HG02678 (cell line): ENCODE results near the gene DLG5.

Experiments
- ATAC-seq: cut with Tn5 transposase; IDR thresholded peaks from one replicate; pipeline ENCODE4 v1.9.1; 2021; ENCODE audit warnings: mild to moderate bottlenecking, moderate library complexity; ENCODE audit not compliant: unreplicated experiment

Gene DLG5

DNA sequence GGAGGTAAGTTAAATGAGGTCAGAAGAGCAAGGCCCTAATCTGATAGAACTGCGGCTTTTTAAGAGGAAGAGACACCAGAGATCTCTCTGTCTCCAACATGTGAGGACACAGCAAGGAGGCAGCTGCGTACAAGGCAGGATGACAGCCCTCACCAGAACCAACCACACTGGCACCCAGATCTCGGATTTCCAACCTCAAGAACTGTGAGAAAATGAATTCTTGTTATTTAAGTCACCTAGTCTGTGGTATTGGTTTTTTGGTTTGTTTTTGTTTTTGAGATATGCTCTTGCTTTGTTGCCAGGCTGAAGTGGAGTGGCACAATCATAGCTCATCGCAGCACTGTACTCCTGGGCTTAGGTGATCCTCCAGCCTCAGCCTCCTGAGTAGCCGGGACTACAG is 127.2 kb downstream of the DLG5 start:
- ATAC-seq = no peak

DNA sequence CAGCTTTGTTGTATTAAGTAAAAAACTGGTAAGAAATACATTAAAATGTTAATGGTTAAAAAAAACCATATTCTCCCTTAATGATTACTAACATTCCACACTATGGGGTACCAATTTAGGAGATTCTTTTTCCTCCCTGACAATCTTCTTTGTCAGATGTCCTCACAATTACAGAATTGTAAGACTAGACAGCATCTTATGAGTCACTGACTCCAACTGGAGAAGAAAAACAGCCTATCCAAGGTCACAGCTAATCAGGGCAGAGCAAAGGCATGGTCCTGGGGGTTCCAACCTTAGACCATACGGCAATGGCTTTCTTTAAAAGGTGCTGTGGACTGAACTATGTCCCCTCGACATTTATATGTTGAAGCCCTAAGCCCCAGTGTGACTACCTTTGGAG is 127.6 kb downstream of the DLG5 start:
- no peak for ATAC-seq

DNA sequence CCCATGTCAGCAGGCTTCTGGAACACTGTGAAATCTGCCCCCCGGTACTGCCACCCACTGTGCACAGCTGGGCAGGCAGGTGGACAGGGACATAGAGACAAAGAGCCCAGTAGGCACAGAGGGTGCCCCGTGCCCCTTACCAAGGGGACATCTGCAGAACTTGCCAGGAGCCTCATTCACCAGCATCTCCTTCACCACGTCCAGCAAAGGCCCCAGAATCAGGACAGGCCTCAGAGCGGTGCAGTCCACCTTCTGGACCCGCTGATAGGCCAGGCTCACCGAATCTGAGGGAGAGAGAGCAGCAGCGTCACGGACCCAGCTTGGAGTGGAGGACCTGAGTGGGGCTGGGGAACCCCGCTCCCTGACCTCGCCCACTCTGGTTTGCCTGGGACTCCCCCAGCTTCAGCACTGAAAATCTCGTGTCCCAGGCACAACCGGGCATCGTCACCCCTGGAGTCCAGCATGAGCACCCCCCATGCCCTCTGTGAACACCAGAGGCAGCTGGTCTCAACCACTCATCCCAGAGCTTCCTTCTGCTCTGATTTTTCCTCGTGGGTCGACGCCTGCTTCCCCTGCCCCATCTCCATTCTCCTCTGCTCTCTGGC is 130.1 kb downstream of the DLG5 start:
- ATAC-seq = no peak

DNA sequence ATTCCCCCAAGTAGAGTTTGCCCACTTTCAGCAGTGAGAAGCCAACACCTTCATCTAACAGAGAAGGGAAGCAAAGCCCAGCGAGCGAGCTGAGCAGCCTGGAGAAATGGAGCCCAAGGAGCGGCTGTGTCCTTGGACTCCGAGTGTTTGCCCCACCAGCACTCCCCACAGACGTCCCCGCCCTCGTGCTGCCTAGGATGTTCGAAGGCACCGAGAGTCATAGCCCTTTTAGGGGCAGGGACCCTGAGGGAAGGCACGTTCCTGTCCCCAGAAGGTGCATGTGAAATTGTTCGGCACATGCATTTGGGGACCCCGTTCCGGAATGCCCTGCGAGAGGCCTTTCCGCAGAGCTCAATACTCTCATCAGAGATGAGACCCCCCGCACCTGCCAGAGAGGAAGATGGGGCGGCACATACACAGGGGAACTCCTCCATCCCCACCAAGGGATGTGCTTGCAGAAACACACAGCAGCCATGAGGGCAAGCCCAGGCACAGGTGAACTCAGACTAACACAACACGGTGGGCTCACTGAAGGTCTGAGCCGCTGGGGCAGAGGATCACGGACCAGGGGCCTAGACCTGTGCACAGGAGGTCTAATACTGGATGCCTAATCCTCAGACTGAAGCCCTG is 131.0 kb downstream of the DLG5 start:
- no peak for ATAC-seq

DNA sequence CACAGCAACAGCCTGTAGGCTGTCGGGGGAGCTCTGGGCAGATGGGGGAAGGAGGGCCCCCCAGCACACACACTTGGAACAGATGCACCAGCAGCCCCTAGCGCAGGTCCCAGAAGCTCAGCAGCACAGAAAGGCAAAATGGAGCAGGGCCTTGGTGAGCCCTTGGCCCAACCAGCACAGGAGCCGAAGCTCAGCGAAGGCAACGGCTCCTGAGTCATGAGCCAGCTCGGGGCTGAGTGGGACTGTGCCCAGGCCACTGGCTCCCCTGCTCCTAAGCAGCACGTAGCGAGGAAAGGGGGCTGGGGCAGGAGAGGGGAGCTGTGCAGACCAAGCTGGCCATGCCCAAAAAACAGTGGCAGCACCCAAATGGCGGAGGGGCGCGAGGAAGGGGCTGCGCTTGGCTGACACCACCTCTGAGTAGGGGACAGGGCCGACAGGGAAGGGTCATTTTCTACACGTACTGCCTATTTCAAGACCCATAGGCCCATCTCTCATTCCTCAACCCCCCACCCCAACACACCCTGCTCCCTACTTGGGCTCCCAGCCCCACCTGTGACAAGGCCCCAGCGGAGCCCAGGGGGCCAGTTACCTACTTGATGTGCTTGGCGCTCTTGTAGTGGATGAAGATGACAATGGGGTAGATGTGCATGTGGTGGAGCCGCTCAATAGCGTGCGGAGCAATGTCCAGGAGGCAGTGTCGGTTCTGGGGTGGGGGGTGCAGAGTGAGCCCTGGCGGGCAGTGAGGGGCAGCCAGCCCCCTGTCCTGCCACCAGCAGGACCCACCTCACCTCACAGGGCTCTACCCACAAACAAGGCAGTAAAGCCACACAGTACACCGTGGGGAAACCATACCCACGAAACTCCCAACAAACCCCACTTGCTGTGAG is 132.1 kb downstream of the DLG5 start:
- ATAC-seq = no peak

DNA sequence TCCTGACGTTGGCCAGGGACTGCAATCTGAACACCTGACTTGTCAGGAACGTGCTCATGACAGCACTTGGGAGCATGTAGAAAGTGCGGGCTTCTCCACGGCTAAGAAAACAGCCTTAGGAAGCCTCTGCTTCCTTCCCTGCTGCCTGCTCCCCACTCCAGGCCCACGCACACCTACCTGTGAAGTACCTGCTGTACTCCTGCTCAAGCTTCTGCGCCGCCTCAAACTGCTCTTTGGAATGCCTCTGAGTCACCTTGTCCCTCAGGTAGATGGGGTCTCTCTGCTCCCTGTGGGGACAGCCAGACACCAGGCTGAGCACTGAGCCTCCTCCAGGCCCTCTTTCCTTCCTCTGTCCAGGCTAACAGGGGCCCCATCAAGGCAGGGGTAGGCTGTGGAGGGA is 132.7 kb downstream of the DLG5 start:
- no peak for ATAC-seq

DNA sequence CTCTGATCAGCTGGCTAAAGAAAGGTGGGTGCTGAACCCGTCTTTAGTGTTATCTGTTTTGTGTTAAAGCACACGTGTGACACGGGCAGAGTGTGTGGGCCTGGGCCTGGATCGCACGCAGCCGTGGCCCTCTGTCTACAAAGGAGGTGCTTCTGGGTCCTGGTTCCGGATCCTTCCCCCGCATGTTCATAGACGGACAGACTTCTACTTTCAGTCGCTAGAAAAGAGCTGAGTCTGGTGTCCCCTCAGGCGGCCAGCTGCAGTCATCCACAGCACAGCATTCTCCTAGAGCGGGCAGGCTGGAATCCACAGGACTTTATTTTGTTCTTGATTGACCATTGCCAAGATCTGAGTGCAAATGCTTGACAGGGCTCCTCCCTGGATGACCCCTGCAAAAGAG is 134.4 kb downstream of the DLG5 start:
- no peak for ATAC-seq

DNA sequence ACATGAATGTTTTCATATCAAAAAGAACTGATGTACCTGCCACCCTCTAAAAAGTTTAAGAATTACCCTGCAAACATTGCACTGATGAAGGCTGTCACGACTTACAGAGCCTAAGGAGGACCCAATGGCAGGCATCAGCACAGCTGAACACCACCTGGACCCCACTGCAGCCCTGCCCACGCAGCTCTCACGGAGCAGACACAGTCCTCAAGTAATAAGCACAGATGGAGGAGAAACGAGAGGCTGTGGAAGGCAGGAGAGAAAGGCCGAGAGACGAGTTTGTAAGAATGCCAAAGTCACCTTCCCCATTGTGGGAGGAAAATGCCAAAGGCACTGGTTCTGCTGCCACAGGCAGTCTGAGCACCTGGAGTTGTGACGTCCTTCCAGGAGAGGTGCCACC is 135.0 kb downstream of the DLG5 start:
- ATAC-seq = no peak

DNA sequence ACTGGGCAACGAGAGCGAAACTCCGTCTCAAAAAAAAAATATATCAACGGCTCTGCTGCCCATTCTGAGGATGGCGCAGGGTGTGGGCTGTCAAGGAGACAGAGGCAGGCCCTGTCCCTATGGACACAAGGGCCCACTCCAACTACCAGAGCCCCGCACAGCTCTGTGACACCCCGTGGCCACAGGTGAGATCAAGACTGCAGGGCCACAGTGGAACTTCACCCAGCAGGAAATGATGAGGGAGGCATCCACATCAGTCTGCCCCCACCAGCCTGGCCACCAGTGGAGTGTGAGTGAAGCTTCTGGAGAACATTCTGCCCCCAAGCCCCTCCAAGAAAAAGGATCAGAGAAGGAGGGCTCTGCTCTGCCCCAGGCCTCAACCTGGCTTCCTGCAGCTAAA is 136.7 kb downstream of the DLG5 start:
- ATAC-seq = no peak

DNA sequence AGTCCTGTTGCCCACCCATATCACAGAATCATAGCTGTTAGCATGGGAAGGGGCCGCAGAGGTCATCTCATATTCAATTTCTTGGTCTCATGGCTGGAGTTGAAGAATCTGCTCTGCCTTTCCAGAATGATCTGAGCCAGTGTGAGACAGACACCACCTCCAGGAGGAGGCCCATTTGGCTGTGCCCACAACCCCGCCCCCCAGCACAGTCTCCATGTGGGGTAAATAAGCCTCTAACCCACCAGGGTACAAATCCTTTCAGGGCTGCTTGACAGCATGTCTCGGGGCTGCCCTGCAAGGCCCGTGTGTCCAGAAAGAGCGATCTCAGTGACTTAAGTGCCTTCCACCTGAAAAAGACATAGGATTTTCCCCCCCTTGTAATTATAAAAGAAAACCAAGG is 137.5 kb downstream of the DLG5 start:
- ATAC-seq = no peak

DNA sequence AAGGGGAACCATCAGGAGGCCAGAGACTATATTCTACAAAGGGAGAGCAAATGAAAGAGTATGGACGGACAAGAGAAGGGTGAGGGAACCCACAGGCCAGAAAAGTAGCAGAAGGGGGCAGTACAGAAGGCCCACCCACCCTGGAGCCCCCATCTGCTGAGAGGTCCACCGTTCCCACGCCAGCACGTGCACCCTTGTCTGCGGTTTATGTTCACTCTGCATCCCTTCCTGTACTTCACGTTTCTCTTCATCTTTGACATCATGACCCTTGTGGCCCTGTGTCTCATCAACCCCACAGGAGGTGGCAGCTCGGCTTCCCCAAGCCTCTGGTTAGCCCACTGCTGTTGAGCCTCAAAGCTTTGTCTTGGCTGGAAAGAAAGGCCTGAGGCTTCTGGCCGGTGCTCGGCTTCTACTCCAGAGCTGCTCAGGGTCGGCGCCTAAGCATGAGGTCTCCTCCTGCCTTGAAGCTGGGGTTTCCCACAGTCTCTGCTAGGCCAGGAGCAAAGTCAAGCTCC is 138.0 kb downstream of the DLG5 start:
- no peak for ATAC-seq

DNA sequence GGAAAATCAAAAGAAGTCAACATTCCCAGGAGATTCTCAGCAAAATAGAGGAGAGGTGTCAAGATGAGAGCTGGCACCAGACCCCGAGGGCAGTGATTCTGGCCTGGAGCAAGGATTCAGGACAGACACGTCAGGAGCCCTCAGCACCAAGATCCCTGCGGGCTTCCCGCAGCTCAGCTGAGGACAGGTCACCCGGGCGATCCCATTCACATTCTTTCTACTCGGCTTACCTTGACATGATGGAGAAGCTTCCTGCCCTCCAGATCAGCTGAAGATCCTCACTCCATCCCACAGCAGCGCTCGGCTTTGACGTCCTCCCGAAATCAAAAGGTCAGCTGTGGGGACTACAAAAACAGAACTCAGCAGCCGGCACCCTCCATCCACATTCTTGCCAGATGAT is 139.1 kb downstream of the DLG5 start:
- no peak for ATAC-seq

DNA sequence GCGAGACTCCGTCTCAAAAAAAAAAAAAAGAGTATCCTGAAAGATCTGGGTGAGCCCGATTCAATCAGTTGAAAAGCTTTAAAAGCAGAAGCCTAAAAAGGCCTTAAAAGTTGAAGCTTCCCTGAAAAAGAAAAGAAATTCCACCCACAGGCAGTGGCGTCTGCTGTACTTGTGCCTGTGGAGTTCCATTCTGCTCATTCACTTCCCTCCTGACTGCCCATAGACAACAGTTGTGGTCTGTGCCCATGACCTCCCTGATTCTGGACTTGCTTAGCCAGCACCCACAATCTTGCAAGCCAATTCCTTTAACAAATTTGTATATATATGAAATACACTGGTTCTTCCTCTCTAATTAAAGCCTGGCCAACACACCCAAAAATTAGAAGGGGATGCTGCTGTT is 141.7 kb downstream of the DLG5 start:
- ATAC-seq = no peak

DNA sequence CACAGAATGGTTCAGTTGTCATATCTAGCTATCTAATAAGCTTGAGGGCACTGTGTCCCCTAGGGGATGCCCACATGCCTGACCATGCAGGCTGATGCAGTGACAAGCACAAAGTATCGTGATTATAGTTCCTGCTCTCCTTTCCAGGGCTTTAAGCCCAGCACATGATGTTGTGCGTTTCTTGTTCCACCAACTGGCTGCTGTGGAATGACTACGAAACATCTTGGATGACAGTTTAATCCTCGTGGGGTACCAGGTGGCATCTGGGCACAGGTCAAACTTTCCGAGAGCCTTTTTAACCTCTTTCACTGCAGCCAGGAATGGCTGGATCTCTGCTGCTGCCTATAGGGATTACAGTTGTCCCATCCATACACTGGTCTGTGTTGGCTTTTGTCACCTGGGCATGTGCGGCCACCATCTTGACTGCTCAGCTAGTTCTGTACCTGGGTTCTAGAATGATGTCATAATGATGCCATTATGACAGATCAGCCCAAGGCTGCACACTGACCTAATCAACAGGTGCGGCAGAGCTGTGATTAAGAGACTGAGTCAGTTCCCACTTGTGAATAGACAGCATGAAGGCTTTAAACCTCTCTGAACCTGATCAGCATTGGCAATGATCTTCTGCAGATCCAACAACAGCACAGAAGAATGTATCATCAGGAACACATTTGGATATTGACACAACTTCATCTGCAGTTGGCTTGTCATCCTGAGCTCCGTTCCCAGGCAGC is 144.1 kb downstream of the DLG5 start:
- ATAC-seq = no peak

DNA sequence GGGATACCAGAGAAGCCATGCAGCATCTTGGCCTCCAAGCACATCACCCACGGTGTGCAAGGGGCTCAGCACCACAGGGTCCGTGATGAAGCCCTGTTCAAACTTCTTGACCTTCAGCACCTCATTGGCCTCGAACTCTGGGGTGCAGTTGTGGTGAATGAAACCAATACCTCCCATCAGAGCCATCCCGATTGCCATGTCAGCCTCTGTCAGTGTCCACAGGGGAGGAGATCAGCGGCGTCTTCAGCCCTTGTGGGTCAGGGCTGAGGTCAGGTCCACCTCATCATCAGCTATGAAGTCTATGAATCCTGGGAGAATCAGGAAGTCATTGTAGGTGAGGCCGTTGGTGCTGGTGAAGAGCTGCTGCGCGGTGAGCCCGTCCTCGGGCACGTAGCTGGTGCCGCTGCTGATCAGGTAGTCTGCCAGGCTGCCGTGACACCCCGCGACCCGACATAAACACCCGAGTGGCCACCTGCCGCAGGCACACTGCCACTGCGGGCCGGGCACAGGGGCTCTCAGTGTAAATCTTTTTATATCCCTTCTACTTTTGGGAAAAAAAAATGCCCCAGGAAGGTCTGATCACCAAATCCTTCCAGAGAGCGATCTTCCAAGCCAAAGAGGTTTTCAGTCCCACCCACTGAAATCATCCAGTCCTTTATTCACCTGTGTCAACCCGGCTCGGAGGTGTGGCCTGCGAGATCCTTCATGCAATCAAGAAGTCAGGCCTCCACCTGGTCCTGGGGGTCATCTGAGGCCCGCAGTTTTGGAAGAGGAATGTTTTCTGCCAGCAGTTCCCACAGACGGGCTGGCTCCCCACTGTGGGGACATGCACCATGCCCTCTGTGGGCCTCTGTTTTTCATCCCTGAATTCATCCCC is 144.9 kb downstream of the DLG5 start:
- ATAC-seq = no peak

DNA sequence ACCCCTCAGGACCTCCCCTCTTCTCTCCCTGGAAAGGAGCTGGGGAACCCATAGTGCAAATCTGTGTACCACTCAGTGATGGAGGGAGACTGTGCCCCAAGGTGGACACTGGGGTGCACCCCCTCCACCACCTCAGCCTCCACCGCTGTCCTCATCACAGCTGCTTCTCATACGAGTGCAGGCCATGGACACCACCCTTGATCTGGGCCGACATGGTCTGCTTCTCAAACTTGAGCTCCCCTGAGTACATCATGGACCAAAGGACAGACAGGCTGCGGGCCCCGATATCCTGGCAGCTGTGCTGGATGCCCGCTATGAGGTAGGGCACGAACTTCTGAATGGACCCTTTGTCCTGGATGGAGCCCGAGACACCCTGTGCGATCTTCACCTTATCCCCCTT is 146.4 kb downstream of the DLG5 start:
- ATAC-seq = no peak

DNA sequence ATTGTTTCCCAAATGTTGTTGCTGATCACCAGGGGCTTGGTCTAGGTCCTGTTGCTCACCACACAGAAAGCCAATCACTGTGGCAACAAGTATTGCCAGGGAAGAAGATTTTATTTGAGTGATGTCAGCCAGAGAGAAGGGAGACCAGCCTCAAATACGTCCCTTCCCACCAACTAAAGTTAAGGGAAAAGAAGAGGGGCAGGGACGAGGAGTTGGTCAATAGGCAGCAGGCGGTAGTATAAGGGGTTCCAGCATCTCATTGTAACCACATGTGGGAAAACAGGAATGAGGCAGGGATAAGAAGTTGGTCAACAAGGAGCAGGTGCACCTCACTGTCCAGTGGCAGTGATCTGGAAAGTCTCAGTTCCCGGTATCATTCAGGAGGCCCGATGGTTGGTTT is 150.1 kb downstream of the DLG5 start:
- ATAC-seq = no peak

DNA sequence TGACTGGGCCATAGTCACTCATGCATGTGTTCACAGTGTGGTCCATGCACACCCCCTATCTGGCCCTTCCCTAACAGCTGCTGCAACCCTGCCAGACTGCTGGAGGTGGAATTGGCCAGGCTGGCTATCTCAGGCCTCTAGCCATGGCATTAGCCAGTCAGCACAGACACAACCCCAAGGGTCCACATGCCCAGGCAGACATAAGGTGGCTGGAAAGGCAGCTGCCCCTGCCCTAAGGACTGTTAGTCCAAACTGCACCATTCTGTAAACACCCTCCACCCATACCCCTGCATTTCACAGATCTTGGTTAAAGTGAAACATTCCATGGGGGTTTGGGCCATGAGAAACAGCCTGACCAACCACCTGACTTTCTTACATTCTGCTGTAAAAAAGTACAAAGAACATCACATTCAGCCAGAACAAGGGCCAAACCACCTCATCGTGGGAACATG is 151.6 kb downstream of the DLG5 start:
- no peak for ATAC-seq

DNA sequence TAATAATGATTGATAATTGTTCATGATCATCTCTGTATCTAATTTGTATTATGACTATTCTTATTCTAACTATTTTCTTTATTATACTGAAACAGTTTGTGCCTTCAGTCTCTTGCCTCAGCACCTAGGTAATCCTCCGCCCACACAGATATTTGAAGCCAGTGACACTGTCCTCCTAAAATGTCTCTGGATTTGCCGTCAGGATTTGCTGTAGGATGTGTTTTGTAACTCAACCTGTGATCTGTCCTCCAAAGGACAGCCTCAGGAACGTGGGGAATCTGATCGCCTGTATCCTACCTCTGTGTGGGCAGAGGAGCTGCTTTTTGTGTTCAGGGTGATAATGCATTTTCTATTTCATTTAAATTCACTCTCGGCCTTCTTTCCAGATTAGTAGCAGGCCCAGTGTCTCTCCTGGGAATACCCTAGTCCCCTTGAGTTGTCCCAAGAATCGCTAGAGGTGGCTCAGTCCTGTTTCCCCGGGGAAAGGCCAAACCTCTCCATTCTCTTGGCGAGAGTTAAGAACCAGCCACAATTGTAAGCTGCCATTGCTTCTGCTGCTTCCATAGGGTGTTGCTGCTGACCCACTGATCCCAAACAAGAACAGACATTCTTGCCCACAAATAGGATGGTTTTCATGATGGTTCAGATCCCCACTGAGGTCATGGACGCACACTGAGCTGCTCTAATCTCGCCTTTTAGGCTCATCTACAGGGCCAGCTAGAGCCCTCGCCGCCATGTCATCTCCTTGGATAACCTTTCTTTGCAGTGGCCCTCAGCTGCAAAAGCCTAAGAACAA is 152.7 kb downstream of the DLG5 start:
- no peak for ATAC-seq
